Fibroblast of the aortic adventitia (primary cell): ENCODE results near the gene MMEL1. TPM values are rescaled to one million over a fixed set of nuclear protein-coding genes. Genes with fewer than 3 reads are reported as not detected.

Experiments
- DNase-seq: peaks from one replicate; pipeline ENCODE4 v3.0.0-alpha.2; 2010; ENCODE audit warnings: low read depth
- H3K4me3 ChIP-seq: 2 replicates; pipeline ENCODE4 v1.5.1; 2011; ENCODE audit warnings: low read depth, mild to moderate bottlenecking, control low read depth, low read length, moderate library complexity
- total RNA-seq: library from RNA; depleted of rRNA; stranded (reverse); fragments of >200 nt; gene quantifications from 2 replicates; pipeline ENCODE4 v1.2.3, GENCODE V29; 2012; ENCODE audit warnings: low replicate concordance
- TF ChIP-seq, protein P1 (sequence below): IDR thresholded peaks from 2 replicates; pipeline ENCODE4 v1.5.1; 2011; ENCODE audit warnings: mild to moderate bottlenecking, low read length, control low read depth, inconsistent platforms; ENCODE audit not compliant: insufficient read depth

The MMEL1 gene
- total RNA-seq, 1 donor: not detected

DNA sequence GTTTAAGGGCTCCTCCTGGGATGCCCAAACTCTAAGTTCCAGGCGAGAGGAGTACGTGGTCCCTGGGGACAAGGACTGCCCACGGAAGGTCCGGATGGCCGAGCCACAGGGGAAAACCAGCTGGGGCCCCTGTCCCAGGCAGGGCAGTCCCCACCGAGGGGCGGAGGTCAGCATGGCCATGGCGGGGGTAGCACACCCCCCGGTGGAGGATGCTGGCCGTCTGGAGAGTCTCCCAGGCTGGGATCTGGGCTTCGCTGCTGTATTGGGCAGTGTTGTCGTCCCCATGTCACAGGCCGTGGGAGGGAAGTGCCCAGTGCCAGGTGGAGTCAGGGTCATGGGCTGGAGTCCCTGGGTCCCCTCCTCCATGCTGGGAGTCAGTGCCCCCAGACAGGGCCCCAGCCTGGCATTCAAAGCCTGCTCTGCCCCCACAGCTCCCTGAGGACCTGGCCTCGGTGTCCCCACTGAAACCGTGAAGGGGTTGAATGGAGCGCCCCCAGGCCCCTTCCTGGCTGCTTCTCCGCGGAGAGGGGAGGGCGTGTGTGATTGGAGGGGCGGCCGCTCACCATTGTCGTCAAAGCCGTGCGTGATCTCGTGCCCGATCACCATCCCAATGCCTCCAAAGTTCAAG lies 39.5 kb downstream of the MMEL1 start:
- no peak overlapping the region for H3K4me3 ChIP-seq
- DNase-seq: no peak
- TF ChIP-seq, protein P1, sequence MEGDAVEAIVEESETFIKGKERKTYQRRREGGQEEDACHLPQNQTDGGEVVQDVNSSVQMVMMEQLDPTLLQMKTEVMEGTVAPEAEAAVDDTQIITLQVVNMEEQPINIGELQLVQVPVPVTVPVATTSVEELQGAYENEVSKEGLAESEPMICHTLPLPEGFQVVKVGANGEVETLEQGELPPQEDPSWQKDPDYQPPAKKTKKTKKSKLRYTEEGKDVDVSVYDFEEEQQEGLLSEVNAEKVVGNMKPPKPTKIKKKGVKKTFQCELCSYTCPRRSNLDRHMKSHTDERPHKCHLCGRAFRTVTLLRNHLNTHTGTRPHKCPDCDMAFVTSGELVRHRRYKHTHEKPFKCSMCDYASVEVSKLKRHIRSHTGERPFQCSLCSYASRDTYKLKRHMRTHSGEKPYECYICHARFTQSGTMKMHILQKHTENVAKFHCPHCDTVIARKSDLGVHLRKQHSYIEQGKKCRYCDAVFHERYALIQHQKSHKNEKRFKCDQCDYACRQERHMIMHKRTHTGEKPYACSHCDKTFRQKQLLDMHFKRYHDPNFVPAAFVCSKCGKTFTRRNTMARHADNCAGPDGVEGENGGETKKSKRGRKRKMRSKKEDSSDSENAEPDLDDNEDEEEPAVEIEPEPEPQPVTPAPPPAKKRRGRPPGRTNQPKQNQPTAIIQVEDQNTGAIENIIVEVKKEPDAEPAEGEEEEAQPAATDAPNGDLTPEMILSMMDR: no peak

DNA sequence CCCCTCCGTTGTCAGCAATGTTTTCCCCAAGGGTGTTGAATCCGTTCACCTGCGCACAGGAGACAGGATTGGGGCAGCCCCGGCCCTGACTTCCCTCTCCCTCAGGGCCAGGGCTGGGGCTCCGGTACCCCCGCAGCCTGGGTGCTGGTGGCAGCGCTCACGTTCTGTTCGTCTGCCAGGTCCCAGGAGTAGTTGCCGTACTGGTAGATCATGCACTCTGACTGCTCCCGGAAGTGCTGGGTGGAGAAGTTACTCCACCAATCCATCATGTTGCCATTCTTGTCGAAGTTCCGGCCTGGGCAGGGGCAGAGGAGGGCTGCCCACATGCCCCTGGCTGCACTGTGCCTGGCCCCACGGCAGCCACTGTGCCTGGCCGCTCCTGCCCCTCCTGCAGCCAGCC lies 40.1 kb downstream of the MMEL1 start:
- TF ChIP-seq, protein P1: no peak
- no peak for DNase-seq
- H3K4me3 ChIP-seq: no peak overlapping the region

- H3K4me3 ChIP-seq: no peak overlapping the region
- DNase-seq: no peak
- TF ChIP-seq, protein P1: no peak
Measured at GRCh38 chr1:2591581-2592261, 41.1 kb downstream of the MMEL1 start.

- no peak overlapping the region for H3K4me3 ChIP-seq
- TF ChIP-seq, protein P1: no peak
Measured at GRCh38 chr1:2591233-2591580, 41.6 kb downstream of the MMEL1 start.

GRCh38 chr1:2590233-2591141 lies 42.3 kb downstream of the MMEL1 start:
- no peak overlapping the region for H3K4me3 ChIP-seq
- TF ChIP-seq, protein P1: no peak
- no peak for DNase-seq

More at GRCh38 chr1:2591233-2591580, 41.6 kb downstream of the MMEL1 start:
- DNase-seq: no peak

- DNase-seq: no peak
Measured at GRCh38 chr1:2589431-2590232, 43.2 kb downstream of the MMEL1 start.

More at GRCh38 chr1:2589431-2590232, 43.2 kb downstream of the MMEL1 start:
- no peak overlapping the region for H3K4me3 ChIP-seq
- TF ChIP-seq, protein P1: no peak
